GM18867 (cell line): Measurements from ENCODE around the gene ABI3BP.
"Not testable (repeated sequence)": the region's sequence is repeated elsewhere in the genome, so short reads cannot be mapped to it uniquely, and the experiment has no call there.

Source experiments
- ATAC-seq: cut with Tn5 transposase; IDR thresholded peaks from one replicate; pipeline ENCODE4 v1.9.1; 2021; ENCODE audit warnings: mild to moderate bottlenecking, moderate library complexity; ENCODE audit not compliant: unreplicated experiment

ABI3BP gene

GRCh38 chr3:100993309-100993708, at the start of gene ABI3BP:
TSS of gene ABI3BP (minus strand) at chr3:100993421. CDS start at chr3:100993384, 37 bp downstream.
- no peak for ATAC-seq

- ATAC-seq, result no peak
These were observed 46.1 kb upstream of the ABI3BP start for GRCh38 chr3:101039285-101039684.

- ATAC-seq, result no peak
These were observed 45.7 kb upstream of the ABI3BP start for GRCh38 chr3:101038880-101039279.

GRCh38 chr3:101038393-101038792, 45.2 kb upstream of the ABI3BP start:
- ATAC-seq, result no peak

- ATAC-seq, result no peak
These were observed 44.4 kb upstream of the ABI3BP start for GRCh38 chr3:101037613-101038012.

GRCh38 chr3:101036676-101037075, 43.5 kb upstream of the ABI3BP start:
- ATAC-seq, result no peak

GRCh38 chr3:101036213-101036618, 43.0 kb upstream of the ABI3BP start:
- ATAC-seq, result no peak

GRCh38 chr3:101027286-101027685, 34.1 kb upstream of the ABI3BP start:
- ATAC-seq, result no peak

- ATAC-seq, result no peak
These were observed 33.7 kb upstream of the ABI3BP start for GRCh38 chr3:101026881-101027280.

- no peak for ATAC-seq
These were observed 33.0 kb upstream of the ABI3BP start for GRCh38 chr3:101026244-101026643.

- no peak for ATAC-seq
These were observed 27.3 kb upstream of the ABI3BP start for GRCh38 chr3:101020351-101021015.

- ATAC-seq, result no peak
These were observed 23.8 kb upstream of the ABI3BP start for GRCh38 chr3:101017017-101017416.

GRCh38 chr3:101012312-101012711, 19.1 kb upstream of the ABI3BP start:
- ATAC-seq, result not testable (repeated sequence)

- ATAC-seq, result no peak
These were observed 17.9 kb upstream of the ABI3BP start for GRCh38 chr3:101011136-101011535.

- no peak for ATAC-seq
These were observed 17.1 kb upstream of the ABI3BP start for GRCh38 chr3:101010296-101010695.

- no peak for ATAC-seq
These were observed 16.2 kb upstream of the ABI3BP start for GRCh38 chr3:101009386-101009785.

GRCh38 chr3:100999160-100999559, 5.9 kb upstream of the ABI3BP start:
- ATAC-seq, result no peak

GRCh38 chr3:100994809-100995208, 1.6 kb upstream of the ABI3BP start:
- ATAC-seq, result no peak

- no peak for ATAC-seq
These were observed 966 bp upstream of the ABI3BP start for GRCh38 chr3:100994187-100994586.

GRCh38 chr3:100992231-100993012, 799 bp downstream of the ABI3BP start:
- peak; percentile 41 for ATAC-seq

- no peak for ATAC-seq
These were observed 5.1 kb downstream of the ABI3BP start for GRCh38 chr3:100988080-100988479.

GRCh38 chr3:100984308-100984707, 8.9 kb downstream of the ABI3BP start:
- ATAC-seq, result no peak
